GM18517 (cell line): ENCODE data around the gene DPM3.
A peak's percentile ranks its signal among the peaks of the same experiment; 100 is the strongest.
"Not testable (repeated sequence)": the region's sequence is repeated elsewhere in the genome, so short reads cannot be mapped to it uniquely, and the experiment has no call there.

Experiments used
- ATAC-seq: cut with Tn5 transposase; IDR thresholded peaks from one replicate; pipeline ENCODE4 v1.9.1; 2021; ENCODE audit warnings: mild to moderate bottlenecking, moderate library complexity; ENCODE audit not compliant: unreplicated experiment

DPM3 gene

DNA sequence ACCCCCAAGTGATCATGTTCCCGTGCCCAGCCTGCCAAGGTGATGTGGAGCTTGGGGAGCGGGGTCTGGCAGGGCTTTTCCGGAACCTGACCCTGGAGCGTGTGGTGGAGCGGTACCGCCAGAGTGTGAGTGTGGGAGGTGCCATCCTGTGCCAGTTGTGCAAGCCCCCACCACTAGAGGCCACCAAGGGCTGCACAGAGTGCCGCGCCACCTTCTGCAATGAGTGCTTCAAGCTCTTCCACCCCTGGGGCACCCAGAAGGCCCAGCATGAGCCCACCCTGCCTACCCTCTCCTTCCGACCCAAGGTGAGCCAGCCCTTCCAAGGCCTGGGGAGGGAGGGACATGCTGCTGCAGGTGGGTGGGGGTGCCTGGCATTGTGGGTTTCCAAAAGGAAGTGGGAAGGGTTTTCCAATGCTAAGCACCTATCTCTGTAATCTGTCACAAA lies 35.6 kb upstream of the DPM3 start:
- no peak for ATAC-seq

DNA sequence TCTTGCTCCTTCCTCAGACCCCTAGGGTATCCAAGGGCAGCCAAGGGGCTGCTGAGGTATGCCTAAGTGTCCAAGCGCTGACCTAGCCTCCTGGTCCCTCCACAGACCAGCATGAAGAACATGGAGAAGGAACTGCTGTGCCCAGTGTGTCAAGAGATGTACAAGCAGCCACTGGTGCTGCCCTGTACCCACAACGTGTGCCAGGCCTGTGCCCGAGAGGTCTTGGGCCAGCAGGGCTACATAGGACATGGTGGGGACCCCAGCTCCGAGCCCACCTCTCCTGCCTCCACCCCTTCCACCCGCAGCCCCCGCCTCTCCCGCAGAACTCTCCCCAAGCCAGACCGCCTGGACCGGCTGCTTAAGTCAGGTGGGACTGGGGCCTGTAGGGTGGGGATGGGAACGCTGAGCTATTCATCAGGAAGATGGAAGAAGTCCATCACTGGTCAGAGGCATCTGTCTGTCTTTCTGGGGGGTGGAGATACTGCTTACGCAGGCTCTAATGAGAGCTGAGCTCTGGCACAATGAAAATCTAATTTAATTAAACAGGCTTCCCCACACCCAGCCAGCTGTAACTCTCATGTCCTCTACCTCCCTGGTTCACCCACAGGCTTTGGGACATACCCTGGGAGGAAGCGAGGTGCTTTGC lies 35.1 kb upstream of the DPM3 start:
- ATAC-seq = no peak

DNA sequence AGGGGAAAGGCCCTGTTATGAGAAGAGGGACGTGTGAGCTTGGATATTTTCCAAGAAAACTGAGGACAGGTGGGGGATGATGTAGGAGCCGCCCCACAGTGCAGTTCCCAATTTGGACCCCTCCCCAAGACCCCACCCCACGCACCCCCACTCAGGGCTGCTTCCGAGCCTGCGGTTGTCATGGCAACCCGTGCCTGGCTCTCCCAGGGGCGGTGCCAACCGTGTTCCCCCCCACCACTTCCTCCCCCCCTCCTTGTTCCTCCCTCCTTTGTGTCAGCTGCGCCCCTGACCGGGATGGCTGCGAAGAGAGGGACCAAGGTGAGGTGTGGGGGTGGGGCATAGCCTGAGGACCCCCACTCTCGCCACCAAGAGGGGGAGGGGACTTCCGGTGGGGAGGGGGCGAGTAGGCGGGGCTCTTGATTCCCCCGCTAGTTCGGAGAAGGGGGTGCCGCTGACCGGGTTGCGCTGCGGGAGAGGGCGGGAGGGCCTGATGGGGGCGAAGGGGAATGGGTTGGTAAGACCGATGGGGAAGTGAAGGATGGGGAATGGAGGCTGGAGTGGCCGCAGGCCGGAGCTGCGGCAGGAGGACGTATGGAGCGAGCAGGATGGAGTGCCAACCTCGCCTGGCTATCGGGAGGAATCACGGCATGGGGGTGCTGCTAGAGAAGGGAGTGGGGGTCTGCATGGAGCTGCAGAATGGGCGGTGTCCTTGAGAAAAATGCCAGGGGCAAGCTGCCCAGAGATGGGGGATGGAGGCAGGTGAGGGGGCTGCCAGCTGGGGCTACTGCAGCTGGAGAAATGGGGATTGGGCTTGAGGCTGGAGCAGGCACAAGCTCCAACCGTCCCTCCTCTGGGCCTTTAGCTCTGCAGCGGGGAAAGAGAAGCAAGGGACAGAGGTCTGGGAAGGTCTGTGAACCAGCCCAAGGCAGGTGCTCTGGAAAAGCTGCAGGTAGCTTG lies 34.3 kb upstream of the DPM3 start:
- ATAC-seq = no peak

DNA sequence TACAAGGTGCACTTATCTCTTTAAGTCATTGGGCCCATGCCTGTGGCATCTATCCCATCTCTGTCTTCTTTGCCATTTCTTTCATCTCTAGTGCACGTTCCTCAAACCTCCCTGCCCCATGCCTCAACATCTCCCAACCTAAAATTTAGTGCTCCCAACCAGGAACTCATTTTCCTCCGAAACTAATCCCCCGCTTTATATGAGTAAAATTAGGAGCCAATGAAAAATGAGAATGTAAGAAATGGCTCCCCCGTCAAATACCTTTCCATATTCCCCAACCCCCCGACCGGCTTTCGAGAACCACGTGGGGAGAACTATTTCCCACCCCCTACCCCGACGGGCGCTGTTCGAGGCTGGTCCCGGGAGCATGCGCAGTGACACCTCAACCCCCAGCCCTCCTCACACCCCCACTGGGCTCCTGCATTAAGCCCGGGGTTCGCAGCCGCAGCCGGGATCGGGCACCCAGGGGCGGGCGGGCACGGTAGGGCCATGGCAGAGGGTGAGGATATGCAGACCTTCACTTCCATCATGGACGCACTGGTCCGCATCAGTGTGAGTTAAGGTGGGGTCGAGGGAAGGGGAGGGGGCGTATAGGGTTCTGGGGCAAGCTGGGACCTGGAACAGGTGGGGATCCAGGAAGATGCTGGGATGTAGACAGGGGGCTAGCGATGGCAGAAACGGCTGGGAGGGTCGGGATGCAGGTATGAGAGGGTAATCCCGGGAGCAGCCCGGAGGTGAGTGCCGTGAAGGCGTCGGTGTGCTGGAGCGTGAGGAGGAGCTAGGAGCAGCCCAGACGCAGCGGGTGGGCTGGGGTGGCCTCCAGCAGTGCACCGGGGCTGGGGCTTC lies 33.4 kb upstream of the DPM3 start, which contains the start of gene TRIM46:
Gene TRIM46, plus strand, starts transcription at position 372 of the 846 bp plus-strand sequence. Its CDS starts 118 bp downstream, at position 490.
- ATAC-seq = no peak

DNA sequence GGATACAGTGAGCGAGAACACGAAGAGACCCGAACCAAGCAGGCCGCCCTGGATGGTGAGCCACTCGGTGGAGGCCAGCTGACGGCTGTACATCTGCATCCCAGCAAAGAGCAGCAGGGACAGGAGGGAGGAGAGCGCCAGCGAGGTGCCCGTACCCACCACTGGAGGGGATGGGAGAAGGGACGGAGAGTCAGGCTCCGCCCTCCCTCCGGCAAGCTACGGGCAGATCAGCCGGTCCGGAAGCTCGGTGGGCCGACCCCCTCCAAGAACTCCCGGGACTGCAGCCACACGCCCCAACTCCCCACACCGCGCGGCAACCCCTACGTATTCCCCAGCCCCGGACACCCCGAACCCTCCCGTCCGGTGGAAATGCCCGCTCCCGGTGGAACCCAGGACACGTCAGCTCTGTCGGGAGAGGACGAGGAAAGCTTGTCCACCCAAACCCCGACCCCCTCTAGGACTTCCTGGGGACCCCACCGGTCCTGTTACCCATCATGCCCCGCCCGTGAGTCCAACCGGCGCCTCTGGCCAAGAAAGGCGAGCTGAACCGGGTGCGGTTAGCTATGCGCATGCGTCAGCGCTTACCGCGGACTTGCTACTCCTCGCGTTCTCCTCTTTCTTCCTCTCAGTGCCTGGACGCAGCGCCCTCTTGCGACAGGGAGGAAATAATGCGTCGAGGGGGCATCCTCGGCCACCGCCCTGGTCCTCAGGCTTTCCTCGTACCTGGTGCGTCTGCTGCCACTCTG lies 32.6 kb upstream of the DPM3 start, which contains the start of gene KRTCAP2:
Gene KRTCAP2, minus strand, starts transcription at position 573 of the 746 bp plus-strand sequence. Its CDS starts 80 bp downstream, at position 493.
- ATAC-seq = peak; percentile 68

DNA sequence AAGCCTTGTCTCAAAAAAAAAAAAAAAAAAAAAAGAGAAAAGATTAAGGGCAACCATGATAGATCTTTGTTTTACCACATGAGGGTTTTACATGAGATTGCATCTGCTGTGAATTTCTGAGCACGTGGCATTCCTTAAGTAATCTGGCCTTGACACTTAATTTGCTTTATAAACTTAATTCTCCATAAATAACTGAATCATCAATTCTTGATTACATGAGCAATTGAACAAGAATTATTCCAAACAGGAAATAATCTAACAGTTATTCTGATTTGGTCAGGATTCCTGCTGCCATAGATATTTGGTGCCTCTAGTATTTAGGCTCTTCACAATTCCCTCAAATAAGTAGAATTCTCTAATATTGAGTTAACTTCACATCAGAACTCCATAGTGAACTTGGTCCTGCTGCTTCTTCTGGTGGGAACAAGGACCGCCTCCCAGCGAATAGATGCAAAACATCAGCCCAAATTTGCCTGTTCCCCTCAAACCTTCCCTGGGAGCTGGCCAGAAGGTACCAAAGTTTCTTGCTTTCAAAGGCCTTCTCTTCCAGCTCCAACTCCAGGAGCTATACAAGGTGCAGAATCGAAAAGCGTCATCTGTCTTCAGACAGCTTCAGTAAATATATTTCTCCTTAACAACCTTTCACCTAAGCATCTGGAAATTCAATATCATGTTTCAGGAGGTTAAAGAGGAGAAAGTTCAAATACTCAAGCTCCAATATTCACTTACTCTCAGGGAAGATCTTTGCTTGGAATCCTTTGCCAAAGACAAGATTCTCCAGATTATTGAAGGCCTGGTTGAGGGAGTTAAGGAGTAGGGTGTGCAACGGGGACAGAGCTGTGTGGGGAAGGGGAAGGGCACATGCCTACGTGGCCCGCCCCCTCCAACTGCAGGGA lies 31.8 kb upstream of the DPM3 start:
- peak; percentile 15 for ATAC-seq

DNA sequence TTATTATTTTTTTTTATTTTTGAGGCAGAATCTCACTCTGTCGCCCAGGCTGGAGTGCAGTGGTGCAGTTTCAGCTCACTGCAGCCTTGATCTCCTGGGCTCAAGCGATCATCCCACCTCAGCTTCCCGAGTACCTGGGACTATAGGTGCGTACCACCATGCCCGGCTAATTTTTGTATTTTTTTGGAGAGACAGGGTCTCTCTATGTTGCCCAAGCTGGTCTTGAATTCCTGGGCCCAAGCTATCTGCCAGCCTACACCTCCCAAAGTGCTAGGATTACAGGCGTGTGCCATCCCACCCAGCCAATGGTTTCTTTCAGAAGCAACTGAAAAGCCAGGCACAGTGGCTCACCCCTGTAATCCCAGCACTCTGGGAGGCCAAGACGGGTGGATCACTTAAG lies 30.5 kb upstream of the DPM3 start:
- ATAC-seq = no peak

DNA sequence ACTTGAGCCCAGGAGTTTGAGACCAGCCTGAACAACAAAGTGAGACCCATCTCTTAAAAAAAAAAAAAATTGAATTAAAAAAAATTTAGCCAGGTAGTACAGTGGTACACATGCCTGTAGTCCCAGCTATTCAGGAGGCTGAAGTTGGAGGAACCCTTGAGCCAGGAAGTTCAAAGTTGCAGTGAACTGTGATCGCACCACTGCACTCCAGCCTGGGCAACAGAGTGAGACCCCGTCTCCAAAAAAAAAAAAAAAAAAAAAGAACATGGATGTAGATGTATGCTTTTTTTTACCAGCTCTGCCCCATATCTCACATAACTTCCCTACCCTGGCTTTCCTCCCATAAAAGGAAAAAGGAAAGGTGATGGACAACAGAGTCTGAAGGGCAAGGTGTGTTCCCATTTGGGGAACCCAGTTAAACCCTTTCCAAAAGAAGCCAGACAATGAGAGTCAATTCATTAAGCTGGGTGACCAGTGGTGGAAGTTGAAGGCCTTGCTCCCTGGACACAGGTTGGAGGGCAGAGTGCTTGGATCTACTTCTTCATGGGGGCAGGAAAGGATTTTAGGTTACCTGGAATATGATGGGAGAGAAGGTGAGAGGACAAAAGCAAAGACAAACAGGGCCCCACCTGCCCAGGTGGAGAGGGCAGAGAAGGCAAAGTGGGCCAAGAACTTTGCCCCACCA lies 29.9 kb upstream of the DPM3 start:
- no peak for ATAC-seq

DNA sequence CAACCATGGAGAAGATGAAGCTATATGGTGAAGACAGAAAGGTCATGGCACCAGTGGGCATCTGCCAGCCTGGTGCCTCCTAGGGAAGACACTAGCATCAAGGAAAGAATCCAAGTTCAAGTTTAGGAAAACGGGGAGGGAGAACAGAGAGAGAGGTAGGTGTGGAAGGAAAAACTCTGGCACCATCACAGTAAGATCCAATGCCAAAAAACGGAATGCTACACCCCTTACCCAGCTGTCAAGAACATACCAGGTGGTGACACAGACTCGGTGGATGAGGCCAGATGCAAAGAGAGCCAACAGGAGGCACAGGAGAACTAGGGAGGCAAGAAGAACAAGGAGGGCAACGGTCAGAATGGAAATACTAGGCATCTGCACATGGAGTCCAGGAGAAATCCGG lies 29.2 kb upstream of the DPM3 start:
- no peak for ATAC-seq

DNA sequence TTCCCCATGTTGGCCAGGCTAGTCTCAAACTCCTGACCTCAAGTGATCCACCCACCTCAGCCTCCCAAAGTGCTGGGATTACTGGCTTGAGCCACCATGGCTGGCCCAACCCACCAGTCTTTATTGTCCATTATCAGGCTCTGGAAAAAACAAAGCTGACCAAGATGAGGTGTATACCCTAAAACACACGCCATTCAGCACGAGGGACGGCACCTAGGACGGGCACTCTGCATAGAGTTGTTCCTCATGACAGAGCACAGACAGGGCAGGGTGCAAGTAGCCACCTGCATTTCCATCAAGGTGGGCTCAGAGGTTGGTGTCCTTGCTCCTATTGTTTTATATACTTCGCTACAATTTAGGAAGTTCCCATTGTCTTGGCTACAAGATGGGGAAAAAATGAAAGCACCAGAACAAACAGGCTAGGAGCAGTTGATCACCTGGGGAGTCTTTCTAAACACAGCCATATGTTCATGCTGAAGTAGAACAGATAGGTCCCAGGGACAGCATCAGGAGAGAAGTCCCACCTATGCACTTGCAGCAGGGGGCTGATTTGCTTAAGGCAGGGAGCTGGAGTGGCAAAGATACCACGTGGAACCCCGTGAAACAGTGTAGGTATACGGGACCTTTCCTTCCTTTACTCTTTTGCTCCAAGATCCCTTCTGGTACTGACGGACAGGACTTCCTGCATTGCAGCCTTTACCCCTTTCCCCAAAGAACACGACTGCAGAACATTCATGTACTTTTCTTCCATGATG lies 28.3 kb upstream of the DPM3 start:
- ATAC-seq = no peak

DNA sequence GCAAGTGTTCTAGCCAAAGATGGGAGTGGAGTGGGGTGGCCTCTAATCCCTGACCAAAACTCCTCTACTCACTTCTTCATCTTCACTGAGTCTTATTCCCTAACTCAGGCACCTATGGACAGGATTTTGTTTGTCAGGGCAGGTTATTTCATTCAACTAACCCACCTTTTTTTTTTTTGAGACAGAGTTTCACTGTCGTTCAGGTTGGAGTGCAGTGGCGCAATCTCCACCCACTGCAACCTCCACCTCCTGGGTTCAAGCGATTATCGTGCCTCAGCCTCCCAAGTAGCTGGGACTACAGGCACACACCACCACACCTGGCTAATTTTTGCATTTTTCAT lies 27.7 kb upstream of the DPM3 start:
- not testable (repeated sequence) for ATAC-seq

DNA sequence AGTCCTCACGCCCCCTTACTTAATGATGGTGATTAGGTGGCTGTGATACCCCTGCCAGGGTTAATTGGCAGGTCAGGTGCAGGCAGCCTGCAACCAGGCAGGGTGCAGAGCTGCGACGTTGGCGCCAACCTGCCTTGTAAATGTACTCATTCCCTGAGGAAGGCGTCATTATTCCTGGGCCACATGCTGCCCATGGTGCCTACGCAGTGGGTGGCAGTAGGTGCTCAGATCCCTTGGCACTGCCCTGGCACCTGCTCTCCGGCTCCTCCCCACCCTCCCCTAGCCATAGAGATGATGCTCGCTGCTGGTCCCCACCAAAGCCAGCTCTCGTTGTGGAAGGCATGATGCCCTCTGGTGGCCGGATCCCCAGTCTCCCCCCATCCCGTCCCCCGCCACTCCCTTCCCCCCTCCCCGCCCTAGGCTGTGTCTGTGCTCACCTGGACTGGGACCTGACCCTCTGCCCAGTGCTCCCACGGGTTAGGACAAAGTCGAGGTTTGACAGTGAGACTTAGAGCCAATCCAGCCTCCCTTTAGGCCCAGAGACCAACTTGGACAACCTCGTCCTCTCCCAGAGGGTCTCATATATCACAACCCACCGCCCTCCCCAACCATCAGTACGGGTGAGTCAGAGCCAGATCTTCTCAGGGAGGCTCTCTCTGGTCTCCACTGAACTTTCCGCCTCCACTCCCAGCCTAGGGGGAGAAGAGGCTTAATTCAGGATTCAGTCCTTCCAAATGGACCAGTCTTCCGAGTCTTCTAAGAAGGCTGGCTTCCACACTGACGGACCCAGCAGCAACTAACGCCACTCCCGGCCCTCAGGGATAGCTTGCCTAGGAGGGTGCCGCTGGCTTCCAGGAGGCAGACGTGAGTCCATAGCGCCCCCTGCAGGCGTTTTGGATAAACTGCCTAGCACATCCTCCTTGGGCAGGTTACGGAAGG lies 27.1 kb upstream of the DPM3 start:
- ATAC-seq = no peak

DNA sequence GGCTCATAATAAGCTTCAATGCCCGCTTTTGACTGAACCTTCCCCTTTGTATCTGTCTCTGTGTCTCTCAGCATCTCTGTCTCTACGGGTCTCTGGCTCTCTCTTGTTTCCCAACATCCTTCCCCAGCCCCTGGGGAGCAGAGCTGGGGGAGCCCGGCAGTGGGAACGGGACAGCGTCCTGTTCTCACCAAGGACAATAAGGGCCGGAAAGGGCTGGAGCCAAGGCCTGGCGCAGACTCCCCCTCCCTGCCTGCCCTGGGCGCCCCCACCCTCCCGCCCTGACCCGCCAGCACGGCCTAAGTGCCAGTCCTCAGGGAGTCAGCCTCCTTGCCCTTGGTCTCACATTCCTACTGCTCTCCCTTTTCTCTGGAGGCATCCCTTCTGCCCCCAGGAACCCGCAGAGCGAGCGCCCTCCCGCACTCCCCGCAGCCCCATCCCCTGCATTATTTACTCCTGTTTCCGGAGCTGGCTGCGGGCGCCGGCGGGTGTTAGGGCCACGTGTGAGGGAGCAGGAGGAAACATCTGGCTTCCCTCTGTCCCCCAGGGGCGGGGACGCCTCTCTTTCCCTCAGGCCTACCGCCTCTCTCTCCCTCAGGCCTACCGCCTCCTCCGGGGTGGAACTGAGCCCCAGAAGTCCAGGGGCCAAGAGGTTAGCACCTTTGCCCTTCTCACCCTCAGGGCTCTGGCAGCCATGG lies 26.3 kb upstream of the DPM3 start:
- ATAC-seq = no peak

DNA sequence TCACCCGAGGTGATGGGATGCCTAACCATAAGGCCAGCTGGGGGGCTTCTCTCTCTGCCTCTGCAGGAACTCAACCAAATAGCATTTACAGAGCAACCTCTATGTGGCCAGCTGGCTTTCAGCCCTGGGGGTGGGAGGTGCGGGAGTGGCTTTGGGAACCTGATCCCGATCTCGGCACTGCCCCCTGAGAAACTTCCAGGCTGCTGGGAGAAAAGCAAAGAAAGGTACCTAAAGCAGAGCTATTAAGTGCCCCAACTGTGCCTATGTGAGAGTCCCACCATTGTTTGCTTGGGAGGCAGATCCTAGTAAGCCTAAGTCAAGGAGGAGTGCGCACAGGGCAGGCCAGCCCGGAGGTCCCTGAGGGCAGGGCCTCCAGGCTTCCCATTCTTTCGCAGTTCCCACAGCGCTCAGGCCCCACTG lies 25.7 kb upstream of the DPM3 start:
- no peak for ATAC-seq

DNA sequence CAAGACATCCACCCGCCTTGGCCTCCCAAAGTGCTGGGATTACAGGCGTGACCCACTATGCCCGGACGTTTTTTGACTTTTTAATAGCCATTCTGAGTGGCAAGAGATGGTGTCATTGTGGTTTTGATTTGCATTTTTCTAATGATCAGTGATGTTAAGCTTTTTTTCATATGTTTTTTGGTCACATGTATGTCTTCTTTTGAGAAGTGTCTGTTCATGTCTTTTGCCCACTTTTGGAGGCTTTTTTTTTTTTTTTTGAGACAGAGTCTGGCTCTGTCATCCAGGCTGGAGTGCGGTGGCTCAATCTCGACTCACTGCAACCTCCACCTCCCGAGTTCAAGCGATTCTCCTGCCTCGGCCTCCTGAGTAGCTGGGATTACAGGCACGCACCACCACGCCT lies 24.3 kb upstream of the DPM3 start:
- ATAC-seq = not testable (repeated sequence)

DNA sequence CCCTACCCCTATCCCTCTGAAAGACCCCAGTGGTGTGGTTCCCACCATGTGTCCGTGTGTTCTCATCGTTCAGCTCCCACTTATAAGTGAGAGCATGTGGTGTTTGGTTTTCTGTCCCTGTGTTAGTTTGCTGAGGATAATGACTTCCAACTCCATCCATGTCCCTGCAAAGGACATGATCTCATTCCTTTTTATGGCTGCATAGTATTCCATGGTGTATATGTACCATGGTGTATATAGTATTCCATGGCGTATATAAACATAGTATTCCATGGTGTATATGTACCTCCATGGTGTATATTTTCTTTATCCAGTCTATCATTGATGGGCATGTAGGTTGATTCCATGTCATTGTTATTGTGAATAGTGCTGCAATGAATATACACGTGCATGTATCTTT lies 23.5 kb upstream of the DPM3 start:
- ATAC-seq = not testable (repeated sequence)
